Activated CD8-positive, alpha-beta memory T cell treated with anti-CD3 and anti-CD28 coated beads, Interleukin-2, amount 50 U/mL, for 1 hour (primary cell): Measurements from ENCODE around the gene PCNX3.
"Not testable (repeated sequence)": the region's sequence is repeated elsewhere in the genome, so short reads cannot be mapped to it uniquely, and the experiment has no call there.

Experiments used
- DNase-seq: peaks from one replicate; pipeline ENCODE4 v3.0.0-alpha.2; 2020; ENCODE audit errors: extremely low read depth

Gene PCNX3

GRCh38 chr11:65654375-65655349 lies 39.1 kb downstream of the PCNX3 start:
- DNase-seq = no peak

- DNase-seq = no peak
These were observed 40.2 kb downstream of the PCNX3 start for GRCh38 chr11:65655570-65656332.

GRCh38 chr11:65657426-65657825 lies 41.9 kb downstream of the PCNX3 start:
- no peak for DNase-seq

GRCh38 chr11:65658174-65659021 lies 42.8 kb downstream of the PCNX3 start:
- no peak for DNase-seq

- DNase-seq = no peak
These were observed 44.5 kb downstream of the PCNX3 start for GRCh38 chr11:65660038-65660437.

- not testable (repeated sequence) for DNase-seq
These were observed 45.3 kb downstream of the PCNX3 start for GRCh38 chr11:65660908-65661307.

- no peak for DNase-seq
These were observed 46.1 kb downstream of the PCNX3 start for GRCh38 chr11:65661599-65662246.

GRCh38 chr11:65662247-65662798 lies 46.7 kb downstream of the PCNX3 start:
- no peak for DNase-seq

- DNase-seq = peak; percentile 69
These were observed 47.4 kb downstream of the PCNX3 start, which contains the start of gene RELA for GRCh38 chr11:65662799-65663638. TSS of gene RELA (minus strand) at chr11:65662916. CDS start at chr11:65662832, 84 bp downstream.

- DNase-seq = no peak
These were observed 48.1 kb downstream of the PCNX3 start for GRCh38 chr11:65663639-65664200.

GRCh38 chr11:65672180-65672860 lies 56.7 kb downstream of the PCNX3 start:
- no peak for DNase-seq

- no peak for DNase-seq
These were observed 57.4 kb downstream of the PCNX3 start for GRCh38 chr11:65672982-65673381.

- no peak for DNase-seq
These were observed 64.7 kb downstream of the PCNX3 start for GRCh38 chr11:65680192-65680743.

- DNase-seq = not testable (repeated sequence)
These were observed 67.9 kb downstream of the PCNX3 start for GRCh38 chr11:65683480-65683879.

- DNase-seq = no peak
These were observed 70.4 kb downstream of the PCNX3 start for GRCh38 chr11:65685981-65686380.
